ENCODE measurements around the gene MALRD1.
"Not testable (repeated sequence)": the region's sequence is repeated elsewhere in the genome, so short reads cannot be mapped to it uniquely, and the experiment has no call there.

MALRD1 gene

GRCh38 chr10:19745672-19746071 lies 697.1 kb downstream of the MALRD1 start:
- no peak overlapping the region for H3K4me3 ChIP-seq (ENCODE audit: low read depth, low read length)
- no peak for TF ChIP-seq CTCF (IDR thresholded peaks at IDR 0.05; ENCODE audit: insufficient read depth, low read depth, low read length, missing control alignments)
- no peak for DNase-seq (ENCODE audit: low read depth)

DNA sequence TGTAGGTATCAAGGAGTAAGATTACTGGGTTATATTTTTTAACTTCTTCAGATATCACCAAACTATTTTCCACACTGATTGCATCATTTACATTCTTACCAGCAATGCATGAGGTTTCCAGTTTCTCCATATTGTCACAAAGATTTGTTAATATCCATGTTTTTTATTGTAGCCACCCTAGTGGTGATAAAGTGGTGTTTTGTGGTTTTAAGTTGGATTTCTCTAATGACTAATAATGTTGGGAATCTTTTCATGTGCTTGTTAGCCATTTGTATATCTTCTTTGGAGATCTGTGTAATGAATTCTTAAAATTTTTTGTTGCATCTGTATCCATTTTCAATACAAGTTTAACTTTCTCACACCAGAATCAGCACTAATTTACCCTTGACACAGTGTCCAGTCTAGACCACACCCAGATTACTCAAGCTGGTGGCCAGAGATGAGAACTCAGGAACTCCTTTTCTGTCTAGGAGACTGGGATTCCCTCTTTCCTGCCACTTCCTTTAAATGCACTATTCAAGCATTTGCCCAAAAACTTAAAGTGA lies 700.7 kb downstream of the MALRD1 start:
- H3K4me3 ChIP-seq (ENCODE audit: low read depth, low read length), result no peak overlapping the region
- DNase-seq (ENCODE audit: low read depth), result no peak
- TF ChIP-seq CTCF (IDR thresholded peaks at IDR 0.05; ENCODE audit: insufficient read depth, low read depth, low read length, missing control alignments), result no peak

DNA sequence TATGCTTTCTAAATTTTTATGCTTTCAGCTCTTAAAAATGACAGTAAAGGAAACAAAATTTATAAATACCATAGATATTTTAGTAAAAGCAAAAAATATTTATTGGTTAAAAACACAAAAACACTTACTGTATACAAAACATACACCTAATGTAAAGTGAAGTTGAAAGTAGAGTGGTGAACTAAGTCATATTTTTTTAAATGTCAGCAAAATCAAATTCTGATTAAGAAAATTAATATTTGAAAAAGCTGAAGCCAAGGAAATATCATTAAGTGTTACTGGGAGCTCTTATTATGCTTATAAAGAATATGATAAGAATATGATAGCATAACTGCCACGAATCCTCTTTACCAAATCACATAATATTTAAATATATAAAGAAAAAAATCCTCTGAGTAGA lies 702.4 kb downstream of the MALRD1 start:
- no peak for TF ChIP-seq CTCF (IDR thresholded peaks at IDR 0.05; ENCODE audit: insufficient read depth, low read depth, low read length, missing control alignments)
- H3K4me3 ChIP-seq (ENCODE audit: low read depth, low read length), result no peak overlapping the region
- DNase-seq (ENCODE audit: low read depth), result no peak

GRCh38 chr10:19756919-19757318 lies 708.3 kb downstream of the MALRD1 start:
- DNase-seq (ENCODE audit: low read depth), result no peak
- H3K4me3 ChIP-seq (ENCODE audit: low read depth, low read length), result no peak overlapping the region
- no peak for TF ChIP-seq CTCF (IDR thresholded peaks at IDR 0.05; ENCODE audit: insufficient read depth, low read depth, low read length, missing control alignments)

DNA sequence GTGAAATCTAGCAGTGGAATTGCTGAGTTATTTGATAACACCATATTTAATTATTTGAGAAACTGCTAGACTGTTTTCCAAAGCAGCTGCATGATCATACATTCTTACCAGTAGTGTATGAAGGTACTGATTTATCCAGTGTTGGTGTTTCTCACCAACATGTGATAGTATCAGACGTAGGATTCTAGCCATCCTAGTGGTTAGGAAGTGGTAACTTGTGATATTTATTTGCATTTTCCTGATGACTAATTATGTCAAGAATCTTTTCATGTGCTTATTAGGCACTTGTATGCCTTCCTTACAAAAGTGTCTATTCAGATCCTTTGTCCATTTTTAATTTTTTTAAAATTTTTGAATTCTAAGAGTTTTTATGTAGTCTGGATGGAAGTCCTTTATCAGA lies 713.4 kb downstream of the MALRD1 start:
- no peak overlapping the region for H3K4me3 ChIP-seq (ENCODE audit: low read depth, low read length)
- no peak for DNase-seq (ENCODE audit: low read depth)
- no peak for TF ChIP-seq CTCF (IDR thresholded peaks at IDR 0.05; ENCODE audit: insufficient read depth, low read depth, low read length, missing control alignments)

DNA sequence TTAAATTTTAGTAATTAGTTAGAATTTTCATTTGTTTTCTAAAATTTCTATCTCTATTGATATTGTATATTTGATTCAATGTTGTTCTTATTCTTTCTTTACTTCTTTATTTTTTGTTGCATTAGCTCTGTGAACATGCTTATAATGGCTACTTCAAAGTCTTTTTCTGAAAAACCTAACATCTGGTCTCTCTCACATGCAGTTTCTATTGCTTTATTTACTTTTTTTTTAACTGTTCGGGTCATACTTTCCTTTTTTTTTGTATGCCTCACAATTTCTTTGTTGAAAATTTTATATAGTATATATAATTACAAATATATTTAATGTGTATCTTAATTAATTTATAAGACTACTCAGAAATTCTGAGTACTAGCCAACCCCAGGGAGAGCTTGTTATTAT lies 715.5 kb downstream of the MALRD1 start:
- no peak for TF ChIP-seq CTCF (IDR thresholded peaks at IDR 0.05; ENCODE audit: insufficient read depth, low read depth, low read length, missing control alignments)

GRCh38 chr10:19767876-19768275 lies 719.3 kb downstream of the MALRD1 start:
- H3K4me3 ChIP-seq (ENCODE audit: low read depth, low read length), result no peak overlapping the region
- no peak for DNase-seq (ENCODE audit: low read depth)
- no peak for TF ChIP-seq CTCF (IDR thresholded peaks at IDR 0.05; ENCODE audit: insufficient read depth, low read depth, low read length, missing control alignments)

More for the DNA sequence above, 715.5 kb downstream of the MALRD1 start:
- H3K4me3 ChIP-seq (ENCODE audit: low read depth, low read length), result no peak overlapping the region
- no peak for DNase-seq (ENCODE audit: low read depth)

GRCh38 chr10:19769826-19770225 lies 721.2 kb downstream of the MALRD1 start:
- not testable (repeated sequence) for DNase-seq (ENCODE audit: low read depth); H3K4me3 ChIP-seq (ENCODE audit: low read depth, low read length)

Data from GM12865 (cell line).